NCI-H1092 (cell line): ENCODE measurements around the gene RASA3.
A peak's percentile ranks its signal among the peaks of the same experiment; 100 is the strongest.
"Not testable (repeated sequence)": the region's sequence is repeated elsewhere in the genome, so short reads cannot be mapped to it uniquely, and the experiment has no call there.

Source experiments
- DNase-seq: peaks from one replicate; lab custom pipeline; 2025; lab: John Stamatoyannopoulos, UW

The RASA3 gene, protein sequence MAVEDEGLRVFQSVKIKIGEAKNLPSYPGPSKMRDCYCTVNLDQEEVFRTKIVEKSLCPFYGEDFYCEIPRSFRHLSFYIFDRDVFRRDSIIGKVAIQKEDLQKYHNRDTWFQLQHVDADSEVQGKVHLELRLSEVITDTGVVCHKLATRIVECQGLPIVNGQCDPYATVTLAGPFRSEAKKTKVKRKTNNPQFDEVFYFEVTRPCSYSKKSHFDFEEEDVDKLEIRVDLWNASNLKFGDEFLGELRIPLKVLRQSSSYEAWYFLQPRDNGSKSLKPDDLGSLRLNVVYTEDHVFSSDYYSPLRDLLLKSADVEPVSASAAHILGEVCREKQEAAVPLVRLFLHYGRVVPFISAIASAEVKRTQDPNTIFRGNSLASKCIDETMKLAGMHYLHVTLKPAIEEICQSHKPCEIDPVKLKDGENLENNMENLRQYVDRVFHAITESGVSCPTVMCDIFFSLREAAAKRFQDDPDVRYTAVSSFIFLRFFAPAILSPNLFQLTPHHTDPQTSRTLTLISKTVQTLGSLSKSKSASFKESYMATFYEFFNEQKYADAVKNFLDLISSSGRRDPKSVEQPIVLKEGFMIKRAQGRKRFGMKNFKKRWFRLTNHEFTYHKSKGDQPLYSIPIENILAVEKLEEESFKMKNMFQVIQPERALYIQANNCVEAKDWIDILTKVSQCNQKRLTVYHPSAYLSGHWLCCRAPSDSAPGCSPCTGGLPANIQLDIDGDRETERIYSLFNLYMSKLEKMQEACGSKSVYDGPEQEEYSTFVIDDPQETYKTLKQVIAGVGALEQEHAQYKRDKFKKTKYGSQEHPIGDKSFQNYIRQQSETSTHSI

GRCh38 chr13:114132419-114133121 lies at the start of gene RASA3:
Gene RASA3, minus strand, starts transcription at chr13:114132623. Its CDS starts 134 bp downstream, at chr13:114132489.
- peak; percentile 80 for DNase-seq

GRCh38 chr13:114179087-114179658 lies 46.8 kb upstream of the RASA3 start, which contains the start of gene CFAP97D2:
Gene CFAP97D2, plus strand, starts transcription at chr13:114179257. Its CDS starts 74 bp downstream, at chr13:114179331.
- DNase-seq: no peak

DNA sequence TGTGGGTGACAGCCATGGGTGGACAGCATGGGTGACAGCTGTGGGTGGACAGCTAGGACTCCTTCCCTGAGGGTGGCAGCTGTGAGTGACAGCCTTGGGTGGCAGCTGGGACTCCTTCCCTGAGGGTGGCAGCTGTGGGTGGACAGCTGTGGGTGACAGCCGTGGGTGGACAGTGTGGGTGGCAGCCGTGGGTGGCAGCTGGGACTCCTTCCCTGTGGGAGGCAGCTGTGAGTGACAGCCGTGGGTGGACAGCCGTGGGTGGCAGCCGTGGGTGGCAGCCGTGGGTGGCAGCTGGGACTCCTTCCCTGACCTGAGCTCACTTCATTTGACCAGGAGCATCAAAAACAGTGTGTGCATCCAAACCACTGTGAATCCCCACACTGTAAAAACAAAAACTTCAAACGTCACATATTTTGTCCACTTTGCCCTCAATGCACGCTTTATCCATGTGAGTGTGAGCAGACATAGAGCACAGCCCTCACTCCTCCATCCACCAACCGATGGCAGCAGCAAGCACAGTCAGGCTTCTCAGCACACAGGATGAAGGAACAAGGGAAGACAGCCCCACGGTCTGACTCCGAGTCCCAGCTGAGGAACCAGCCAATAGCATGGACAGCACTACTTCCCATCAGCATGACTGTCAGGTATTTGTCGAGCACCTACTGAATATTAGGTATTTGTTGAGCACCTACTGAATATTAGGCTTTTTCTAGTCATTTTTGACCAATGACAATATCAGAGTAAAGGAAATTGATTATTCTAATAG lies 45.0 kb upstream of the RASA3 start:
- DNase-seq: no peak

DNA sequence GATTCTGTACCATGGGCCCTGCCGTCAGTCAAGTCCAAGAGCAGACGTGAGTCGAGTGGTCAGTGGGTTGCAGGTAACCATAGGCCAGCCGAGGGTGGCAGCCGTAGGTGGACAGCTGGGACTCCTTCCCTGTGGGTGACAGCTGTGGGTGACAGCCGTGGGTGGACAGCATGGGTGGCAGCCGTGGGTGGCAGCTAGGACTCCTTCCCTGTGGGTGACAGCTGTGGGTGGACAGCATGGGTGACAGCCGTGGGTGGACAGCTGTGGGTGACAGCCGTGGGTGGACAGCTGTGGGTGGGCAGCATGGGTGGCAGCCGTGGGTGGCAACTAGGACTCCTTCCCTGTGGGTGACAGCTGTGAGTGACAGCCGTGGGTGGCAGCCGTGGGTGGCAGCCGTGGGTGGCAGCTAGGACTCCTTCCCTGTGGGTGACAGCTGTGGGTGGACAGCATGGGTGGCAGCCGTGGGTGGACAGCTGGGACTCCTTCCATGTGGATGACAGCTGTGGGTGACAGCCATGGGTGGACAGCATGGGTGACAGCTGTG lies 44.0 kb upstream of the RASA3 start:
- DNase-seq: not testable (repeated sequence)

- no peak for DNase-seq
These were observed 42.1 kb upstream of the RASA3 start for GRCh38 chr13:114174529-114174961.

DNA sequence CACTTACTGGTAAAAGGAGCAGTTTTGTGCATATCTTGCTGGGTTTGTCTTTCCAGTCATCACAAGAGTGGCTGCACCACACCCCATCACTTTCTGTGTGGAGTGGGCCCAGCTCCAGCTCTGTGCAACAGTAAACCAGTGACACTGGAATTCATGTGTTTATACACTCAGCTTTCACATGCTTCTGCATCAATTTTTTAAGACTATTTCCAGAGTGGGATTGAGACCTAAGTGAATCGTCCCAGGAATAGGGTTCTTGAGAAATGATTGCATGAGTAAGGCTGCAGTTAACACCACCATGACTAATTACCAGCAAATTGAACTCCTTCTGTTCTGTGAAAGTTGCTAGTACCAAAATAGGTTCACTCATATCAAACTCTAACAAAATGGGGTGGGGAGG lies 41.3 kb upstream of the RASA3 start:
- DNase-seq: no peak

DNA sequence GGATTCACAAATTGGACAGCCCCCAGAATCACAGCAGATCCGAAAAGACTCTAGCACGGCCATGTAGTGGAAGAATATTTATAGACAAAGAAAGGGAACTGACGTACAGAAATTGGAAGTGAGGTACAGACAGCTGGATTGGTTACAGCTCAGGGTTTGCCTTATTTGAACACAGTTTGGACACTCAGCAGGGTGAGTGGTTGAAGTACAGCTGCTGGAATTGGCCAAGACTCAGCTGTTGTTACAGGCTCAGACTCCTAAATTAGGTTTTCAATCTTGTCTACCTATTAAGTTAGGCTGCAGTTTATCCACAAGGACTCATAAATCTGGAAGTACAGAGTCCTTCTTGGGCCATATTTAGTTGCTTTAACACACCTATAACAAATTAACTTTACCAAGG lies 40.8 kb upstream of the RASA3 start:
- DNase-seq: no peak

GRCh38 chr13:114167885-114168284 lies 35.5 kb upstream of the RASA3 start:
- DNase-seq: no peak

- no peak for DNase-seq
These were observed 35.0 kb upstream of the RASA3 start for GRCh38 chr13:114167426-114167825.

DNA sequence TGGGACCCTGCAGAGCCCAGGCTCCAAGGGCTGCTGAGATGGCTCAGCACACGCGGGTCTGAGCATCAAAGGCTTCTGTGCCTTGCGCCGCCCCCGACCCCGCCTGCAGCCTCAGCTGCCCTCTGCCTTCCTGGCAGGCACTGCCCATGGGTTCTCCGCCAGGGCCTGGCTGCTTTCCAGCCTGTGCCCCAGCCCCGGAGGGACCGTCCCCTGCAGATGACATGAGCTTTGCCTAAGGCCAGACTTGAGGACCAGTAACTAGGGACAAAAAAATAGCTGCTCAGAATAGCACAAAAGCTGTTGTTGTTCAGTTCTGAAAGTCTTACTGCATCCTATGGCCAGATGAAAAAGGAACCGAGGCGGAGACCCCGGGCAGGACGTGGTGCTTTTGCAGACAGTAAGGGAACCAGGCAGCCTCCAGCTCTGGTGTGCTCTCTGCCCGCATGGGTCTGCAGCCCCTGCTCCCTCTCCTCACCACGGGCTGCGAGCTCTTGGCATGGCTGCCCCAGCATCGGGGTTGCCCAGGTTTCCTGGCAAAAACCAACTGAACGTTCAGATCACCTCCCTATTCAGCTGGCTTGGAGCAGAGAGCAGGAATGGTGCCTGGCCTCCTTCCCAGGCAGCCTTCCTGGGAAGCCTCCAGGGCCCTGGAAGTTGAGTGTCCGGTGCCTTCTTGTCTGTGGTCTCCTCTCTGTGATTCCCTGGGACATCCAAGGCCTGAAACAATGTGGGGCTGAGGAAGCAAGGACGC lies 34.1 kb upstream of the RASA3 start:
- DNase-seq: peak; percentile 37

DNA sequence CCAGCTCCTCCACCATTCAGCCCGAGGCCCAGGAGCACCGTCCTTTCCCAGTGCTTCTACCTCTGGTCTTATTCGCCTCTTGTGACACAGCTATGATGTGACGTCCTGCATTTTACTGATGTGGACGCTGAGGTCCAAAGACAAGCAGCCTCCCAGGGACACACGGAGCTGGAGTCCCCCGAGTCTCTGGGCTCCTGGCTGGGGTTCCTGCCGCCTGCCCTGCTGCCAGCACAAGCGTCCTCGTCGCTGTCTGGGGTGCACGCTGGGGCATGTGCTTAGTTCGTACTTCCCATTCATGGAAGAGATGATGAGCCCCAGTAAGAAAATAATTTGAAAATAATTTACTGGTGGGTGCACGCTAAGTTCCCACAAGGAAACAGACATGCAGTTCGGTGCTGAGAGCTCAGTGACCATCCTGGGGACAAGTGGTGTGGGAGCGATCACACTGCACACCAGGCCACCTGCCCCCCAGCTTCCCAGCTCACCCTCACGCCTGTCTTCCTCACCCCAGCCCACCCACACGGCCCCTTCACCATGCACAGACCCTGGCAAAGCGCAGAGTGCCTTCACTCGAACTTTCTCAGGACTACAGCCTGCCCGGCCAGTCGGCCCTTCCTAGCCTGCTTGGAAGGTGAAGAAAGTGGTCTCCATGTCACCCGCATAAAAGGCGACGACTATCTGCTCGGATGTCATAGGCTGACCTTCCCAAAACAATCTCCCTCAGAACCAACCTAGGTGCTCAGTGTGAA lies 32.4 kb upstream of the RASA3 start:
- no peak for DNase-seq

DNA sequence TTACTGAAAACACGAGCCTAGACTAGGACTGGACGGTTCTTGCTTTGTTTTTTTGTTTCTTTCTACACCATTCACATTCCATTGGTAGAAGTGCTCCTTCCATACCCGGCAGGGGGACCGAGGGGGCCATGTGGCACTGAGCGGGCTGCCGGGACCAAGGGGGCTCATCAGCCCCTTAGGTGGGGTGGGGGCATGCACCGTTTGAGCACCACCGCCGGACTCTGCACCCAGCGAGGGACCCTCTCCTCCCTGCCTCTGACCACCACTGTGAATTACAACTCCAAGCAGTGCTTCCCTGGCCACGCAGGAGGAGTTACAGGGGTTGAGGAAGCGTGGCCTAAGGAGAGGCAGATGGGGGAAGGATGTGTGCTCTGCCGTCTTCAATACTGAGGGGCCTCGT lies 31.6 kb upstream of the RASA3 start:
- DNase-seq: no peak

- no peak for DNase-seq
These were observed 30.1 kb upstream of the RASA3 start for GRCh38 chr13:114162533-114162922.

DNA sequence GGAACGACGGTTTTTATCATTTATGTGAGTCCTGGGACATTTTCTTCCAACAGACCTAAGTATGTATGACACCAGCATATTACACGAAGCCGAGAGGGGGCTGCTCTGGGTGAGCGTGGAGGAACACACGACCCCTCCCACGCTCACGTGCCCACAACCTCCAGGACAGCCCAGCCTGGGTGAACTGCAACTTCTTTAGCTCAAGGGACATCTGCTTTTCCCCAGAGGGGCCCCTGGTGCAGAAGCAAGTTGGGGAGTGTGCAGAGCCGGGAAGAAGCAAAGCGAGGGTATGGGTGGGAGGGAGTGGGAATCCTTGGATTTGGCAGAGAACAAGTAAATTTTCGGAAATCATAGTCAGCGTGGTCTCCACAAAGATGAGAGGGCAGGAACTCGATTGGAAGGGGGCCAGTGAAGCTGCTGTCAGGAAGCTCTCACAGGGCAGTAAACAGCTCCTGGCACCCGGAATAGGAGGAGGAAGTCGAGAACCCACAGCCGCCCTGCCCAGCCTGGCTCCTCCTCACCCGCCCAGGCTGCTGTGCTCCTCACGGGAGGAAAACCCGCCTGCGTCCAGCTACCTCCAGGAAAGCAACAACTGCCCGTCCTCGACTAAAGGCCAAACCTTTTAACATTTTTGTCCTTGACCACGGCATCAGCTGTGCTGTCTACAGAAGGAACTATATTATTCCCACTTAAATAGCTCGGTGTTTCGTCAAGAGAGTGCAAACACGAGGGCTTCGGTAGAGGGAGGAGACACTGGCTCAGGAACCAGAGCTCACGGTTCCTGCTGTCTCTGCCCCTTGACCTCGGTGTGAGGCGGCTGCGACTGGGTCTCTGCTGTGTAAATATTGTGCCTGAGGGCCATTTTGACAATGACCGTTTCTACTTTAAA lies 29.5 kb upstream of the RASA3 start:
- DNase-seq: peak; percentile 63

- DNase-seq: no peak
These were observed 28.7 kb upstream of the RASA3 start for GRCh38 chr13:114161028-114161556.

DNA sequence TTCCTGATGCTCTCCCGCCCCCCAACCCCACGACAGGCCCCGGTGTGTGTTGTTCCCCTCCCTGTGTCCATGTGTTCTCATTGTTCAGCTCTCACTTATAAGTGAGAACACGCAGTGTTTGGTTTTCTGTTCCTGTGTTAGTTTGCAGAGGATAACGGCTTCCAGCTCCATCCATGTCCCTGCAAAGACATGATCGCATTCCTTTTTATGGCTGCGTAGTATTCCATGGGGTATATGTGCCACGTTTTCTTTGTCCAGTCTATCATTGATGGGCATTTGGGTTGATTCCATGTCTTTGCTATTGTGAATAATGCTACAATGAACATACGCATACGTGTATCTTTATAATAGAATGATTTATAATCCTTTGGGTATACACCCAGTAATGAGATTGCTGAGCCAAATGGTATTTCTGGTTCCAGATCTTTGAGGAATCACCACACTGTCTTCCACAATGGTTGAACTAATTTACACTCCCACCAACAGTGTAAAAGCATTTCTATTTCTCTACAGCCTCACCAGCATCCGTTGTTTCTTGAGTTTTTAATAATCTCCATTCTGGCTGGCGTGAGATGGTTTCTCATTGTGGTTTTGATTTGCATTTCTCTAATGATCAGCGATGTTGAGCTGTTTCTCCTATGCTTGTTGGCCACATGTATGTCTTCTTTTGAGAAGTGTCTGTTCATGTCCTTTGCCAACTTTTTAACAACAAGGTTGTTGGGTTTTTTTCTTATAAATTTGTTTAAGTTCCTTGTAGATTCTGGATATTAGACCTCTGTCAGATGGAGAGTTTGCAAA lies 26.6 kb upstream of the RASA3 start:
- not testable (repeated sequence) for DNase-seq

DNA sequence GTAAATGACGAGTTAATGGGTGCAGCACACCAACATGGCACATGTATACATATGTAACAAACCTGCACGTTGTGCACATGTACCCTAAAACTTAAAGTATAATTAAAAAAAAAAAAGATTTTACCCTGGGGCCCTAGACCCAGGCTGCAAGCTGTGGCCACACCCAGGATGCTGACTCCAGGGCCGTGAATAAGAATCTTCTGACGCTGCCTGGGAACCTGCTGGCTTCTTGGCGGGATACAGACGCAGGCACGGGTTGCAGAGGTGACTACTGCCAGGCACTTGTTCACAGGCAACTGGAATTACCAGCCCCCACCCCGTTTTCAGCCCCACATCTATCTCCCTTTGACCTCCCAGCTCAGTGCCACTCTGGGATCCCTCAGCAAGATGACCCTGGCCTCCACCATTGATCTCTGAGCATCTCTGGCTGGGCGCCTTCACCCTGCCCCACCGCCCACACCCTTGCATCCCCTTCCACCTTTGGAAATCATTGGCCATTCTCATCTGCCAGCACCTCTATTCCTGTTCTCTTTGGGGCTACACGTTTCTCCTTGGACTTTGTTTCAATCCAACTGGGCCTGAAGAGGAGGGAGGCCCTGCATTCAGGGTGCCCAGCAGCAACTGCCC lies 25.6 kb upstream of the RASA3 start:
- no peak for DNase-seq
